ENCODE results near the gene SP110.

DNA sequence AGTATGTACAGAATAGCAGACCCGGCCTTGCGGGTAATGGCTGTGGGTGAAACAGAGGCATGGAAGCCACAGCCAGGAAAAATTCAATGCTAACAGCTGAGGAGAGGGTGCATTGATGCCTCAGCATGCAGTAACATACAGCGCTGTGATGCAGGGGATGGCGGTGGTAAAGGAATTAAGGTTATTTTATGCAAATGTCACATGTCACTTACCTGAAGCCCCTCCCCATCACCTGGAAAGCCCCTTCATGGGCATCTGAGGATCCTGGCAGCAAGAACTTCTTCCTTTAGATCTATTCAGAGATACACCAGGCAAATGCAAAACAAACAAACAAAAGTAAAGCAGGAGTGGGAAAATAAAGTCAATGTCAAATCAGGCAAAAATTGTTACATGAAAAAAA, 1.7 kb upstream of the SP110 start:
- TF ChIP-seq, protein P1, sequence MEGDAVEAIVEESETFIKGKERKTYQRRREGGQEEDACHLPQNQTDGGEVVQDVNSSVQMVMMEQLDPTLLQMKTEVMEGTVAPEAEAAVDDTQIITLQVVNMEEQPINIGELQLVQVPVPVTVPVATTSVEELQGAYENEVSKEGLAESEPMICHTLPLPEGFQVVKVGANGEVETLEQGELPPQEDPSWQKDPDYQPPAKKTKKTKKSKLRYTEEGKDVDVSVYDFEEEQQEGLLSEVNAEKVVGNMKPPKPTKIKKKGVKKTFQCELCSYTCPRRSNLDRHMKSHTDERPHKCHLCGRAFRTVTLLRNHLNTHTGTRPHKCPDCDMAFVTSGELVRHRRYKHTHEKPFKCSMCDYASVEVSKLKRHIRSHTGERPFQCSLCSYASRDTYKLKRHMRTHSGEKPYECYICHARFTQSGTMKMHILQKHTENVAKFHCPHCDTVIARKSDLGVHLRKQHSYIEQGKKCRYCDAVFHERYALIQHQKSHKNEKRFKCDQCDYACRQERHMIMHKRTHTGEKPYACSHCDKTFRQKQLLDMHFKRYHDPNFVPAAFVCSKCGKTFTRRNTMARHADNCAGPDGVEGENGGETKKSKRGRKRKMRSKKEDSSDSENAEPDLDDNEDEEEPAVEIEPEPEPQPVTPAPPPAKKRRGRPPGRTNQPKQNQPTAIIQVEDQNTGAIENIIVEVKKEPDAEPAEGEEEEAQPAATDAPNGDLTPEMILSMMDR (IDR thresholded peaks at IDR 0.05), result no peak
- no peak for TF ChIP-seq POLR2A (IDR thresholded peaks at IDR 0.05)
